Lung (tissue), 12 donors: ENCODE data around the gene GALT. TPM values are rescaled to one million over a fixed set of nuclear protein-coding genes. Genes with fewer than 3 reads are reported as not detected.
A peak's percentile ranks its signal among the peaks of the same experiment; 100 is the strongest.
"Not testable (repeated sequence)": the region's sequence is repeated elsewhere in the genome, so short reads cannot be mapped to it uniquely, and the experiment has no call there.

Source experiments
- ATAC-seq: fragments of 200-7000 bp; cut with Tn5 transposase; one replicate; pipeline ENCODE4 v1.9.1; 2020; ENCODE audit warnings: moderate number of reproducible peaks; ENCODE audit not compliant: insufficient read depth, low FRiP score
- DNase-seq, 3 donors: peaks; one replicate each; pipeline ENCODE4 v3.0.0-alpha.2; 2013 to 2017
- H3K27ac ChIP-seq, 2 donors: one replicate each; pipeline ENCODE4 v1.5.1; 2013; ENCODE audit warnings: mild to moderate bottlenecking in 2 of 2, moderate library complexity in 2 of 2, control low read depth in 1 of 2, inconsistent platforms in 1 of 2, low read depth in 1 of 2, low read length in 1 of 2
- H3K27me3 ChIP-seq, 3 donors: one replicate each; pipeline ENCODE4 v1.5.1; 2013; ENCODE audit warnings: low read length in 2 of 3; ENCODE audit not compliant: control insufficient read depth in 3 of 3, insufficient read depth in 3 of 3
- H3K36me3 ChIP-seq, 4 donors: one replicate each; pipeline ENCODE4 v1.5.1; 2013; ENCODE audit warnings: low read length in 4 of 4, mild to moderate bottlenecking in 1 of 4, moderate library complexity in 1 of 4; ENCODE audit not compliant: control insufficient read depth in 4 of 4, insufficient read depth in 4 of 4
- H3K4me1 ChIP-seq, 5 donors: one replicate each; pipeline ENCODE4 v1.5.1; 2013; ENCODE audit warnings: low read length in 5 of 5, mild to moderate bottlenecking in 2 of 5, moderate library complexity in 1 of 5; ENCODE audit not compliant: control insufficient read depth in 5 of 5, insufficient read depth in 5 of 5
- H3K4me3 ChIP-seq: one replicate; pipeline ENCODE4 v1.5.1; 2013; ENCODE audit warnings: mild to moderate bottlenecking, control low read depth, moderate library complexity
- H3K9ac ChIP-seq, 2 donors: one replicate each; pipeline ENCODE4 v1.5.1; 2013; ENCODE audit warnings: low read length in 2 of 2, control low read depth in 1 of 2; ENCODE audit not compliant: insufficient read depth in 1 of 2
- H3K9me3 ChIP-seq, 4 donors: one replicate each; pipeline ENCODE4 v1.5.1; 2013; ENCODE audit warnings: low read length in 3 of 4, mild to moderate bottlenecking in 1 of 4, moderate library complexity in 1 of 4; ENCODE audit not compliant: control insufficient read depth in 4 of 4, insufficient read depth in 3 of 4
- WGBS, 2 donors: extraction: QIAGEN DNeasy Blood & Tissue Kit; methylation state at CpG; one replicate each; pipeline ENCODE4 v1.1.7; 2013; 5-methylcytosine and 5-hydroxymethylcytosine counted together
- polyA plus RNA-seq, 2 donors: library from polyadenylated mRNA; stranded (reverse); fragments of 200-250 nt; gene quantifications; one replicate each; pipeline ENCODE4 v1.2.1, GENCODE V29; 2013
- total RNA-seq, 2 donors: library from RNA; depleted of rRNA in 1 of 2; stranded (reverse); fragments of >200 nt in 1 of 2; gene quantifications; one replicate each; pipeline ENCODE4 v1.2.1, GENCODE V29; 2014 to 2021
- TF ChIP-seq, protein P1 (sequence below): IDR thresholded peaks from 2 replicates; pipeline ENCODE4 v1.5.1; 2012; ENCODE audit warnings: mild to moderate bottlenecking; ENCODE audit errors: control extremely low read depth, extremely low read depth
- donor health status: control.
- donor health status: control.
- donor health status: Bipolar disorder and iron deficiency.
- donor health status: healthy.
- donor health status: DM: yes; HTN: yes; CAD: no.

The GALT gene
- total and polyA plus RNA-seq, 4 donors, result 23.9 to 53.0 (median 41.4) TPM

DNA sequence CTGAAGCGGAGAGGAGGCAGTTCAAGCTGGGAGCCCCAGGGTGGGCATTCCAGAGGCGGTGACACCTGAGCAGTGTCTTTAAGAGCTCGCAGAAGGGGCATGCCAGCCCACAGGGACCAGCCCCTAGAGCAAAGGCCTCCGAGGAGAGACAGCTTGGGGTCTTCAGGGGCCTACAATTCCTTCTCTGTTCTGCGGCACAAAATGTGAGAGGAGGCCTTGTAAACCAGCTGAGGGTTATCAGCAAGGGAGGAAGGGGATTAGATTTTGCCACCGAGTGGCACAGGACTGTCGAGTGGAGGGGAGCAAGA lies 8.4 kb upstream of the GALT start:
- ATAC-seq, result no peak
- peaks cover 0 to 19% (median 7%) of the 10 kb centered on the region in 5 donors for H3K4me1 ChIP-seq
- H3K9ac ChIP-seq, result peak overlapping the region; percentile 28 to 90
- peaks cover 0 to 8% (median 5%) of the 10 kb centered on the region in 4 donors for H3K36me3 ChIP-seq
- WGBS, 2 donors, result 27 to 28% methylated on average over 7 of the region's 7 CpGs
- peak overlapping the region; percentile 78 to 91 for H3K27ac ChIP-seq
- no peak for DNase-seq
- H3K4me3 ChIP-seq, result peak overlapping the region; percentile 71
- H3K27me3 ChIP-seq, result no peaks in the 10 kb centered on the region
- TF ChIP-seq, protein P1, sequence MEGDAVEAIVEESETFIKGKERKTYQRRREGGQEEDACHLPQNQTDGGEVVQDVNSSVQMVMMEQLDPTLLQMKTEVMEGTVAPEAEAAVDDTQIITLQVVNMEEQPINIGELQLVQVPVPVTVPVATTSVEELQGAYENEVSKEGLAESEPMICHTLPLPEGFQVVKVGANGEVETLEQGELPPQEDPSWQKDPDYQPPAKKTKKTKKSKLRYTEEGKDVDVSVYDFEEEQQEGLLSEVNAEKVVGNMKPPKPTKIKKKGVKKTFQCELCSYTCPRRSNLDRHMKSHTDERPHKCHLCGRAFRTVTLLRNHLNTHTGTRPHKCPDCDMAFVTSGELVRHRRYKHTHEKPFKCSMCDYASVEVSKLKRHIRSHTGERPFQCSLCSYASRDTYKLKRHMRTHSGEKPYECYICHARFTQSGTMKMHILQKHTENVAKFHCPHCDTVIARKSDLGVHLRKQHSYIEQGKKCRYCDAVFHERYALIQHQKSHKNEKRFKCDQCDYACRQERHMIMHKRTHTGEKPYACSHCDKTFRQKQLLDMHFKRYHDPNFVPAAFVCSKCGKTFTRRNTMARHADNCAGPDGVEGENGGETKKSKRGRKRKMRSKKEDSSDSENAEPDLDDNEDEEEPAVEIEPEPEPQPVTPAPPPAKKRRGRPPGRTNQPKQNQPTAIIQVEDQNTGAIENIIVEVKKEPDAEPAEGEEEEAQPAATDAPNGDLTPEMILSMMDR, result no peak
- H3K9me3 ChIP-seq, result no peaks in the 10 kb centered on the region

DNA sequence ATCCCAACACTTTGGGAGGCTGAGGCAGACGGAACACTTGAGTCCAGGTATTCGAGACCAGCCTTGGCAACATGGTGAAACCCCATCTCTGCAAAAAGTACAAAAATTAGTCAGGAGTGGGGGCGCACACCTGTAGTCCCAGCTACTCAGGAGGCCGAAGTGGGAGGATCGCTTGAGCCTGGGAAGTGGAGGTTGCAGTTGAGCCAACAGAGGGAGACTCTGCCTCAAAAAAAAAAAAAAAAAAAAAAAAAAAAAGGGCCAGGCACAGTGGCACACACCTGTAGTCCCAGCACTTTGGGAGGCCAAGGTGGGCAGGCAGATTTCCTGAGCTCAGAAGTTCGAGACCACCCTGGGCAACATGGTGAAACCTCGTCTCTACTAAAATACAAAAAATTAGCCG lies 7.2 kb upstream of the GALT start:
- not testable (repeated sequence) for H3K36me3 ChIP-seq, ATAC-seq, H3K27me3 ChIP-seq, H3K9ac ChIP-seq, H3K9me3 ChIP-seq, H3K4me3 ChIP-seq, H3K27ac ChIP-seq, DNase-seq
- 85 to 93% methylated on average over 8 of the region's 8 CpGs for WGBS, 2 donors
- H3K4me1 ChIP-seq, result peaks cover 0 to 19% (median 7%) of the 10 kb centered on the region in 5 donors

DNA sequence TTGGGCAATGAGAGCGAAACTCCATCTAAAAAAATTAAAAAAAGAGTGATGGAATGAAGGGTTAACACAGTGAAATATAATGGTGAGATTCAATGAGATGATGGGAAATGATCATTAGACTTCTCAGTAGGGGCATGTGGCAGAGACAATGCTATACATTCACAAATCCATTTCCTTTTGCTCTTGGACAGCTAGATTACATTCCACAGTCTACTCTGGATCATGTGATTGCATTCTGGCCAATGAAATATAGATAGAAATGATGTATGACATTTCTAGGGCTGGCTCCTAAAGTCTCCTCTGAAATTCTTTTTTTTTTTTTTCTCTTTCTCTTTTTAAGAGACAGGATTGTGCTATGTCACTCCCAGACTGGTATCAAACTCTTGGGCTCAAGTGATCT lies 3.8 kb upstream of the GALT start:
- Histone ChIP-seq H3K36me3 (no peaks in the 10 kb centered on the region), H3K27ac (no peak overlapping the region), H3K4me3 (no peak overlapping the region), H3K4me1 (peaks cover 0 to 24% (median 9%) of the 10 kb centered on the region in 5 donors), H3K9me3 (no peaks in the 10 kb centered on the region), H3K27me3 (no peaks in the 10 kb centered on the region), H3K9ac (no peak overlapping the region)
- TF ChIP-seq, protein P1, result no peak
- 94 to 98% methylated on average over 1 of the region's 1 CpG for WGBS, 2 donors
- DNase-seq (no peak), ATAC-seq (no peak)

DNA sequence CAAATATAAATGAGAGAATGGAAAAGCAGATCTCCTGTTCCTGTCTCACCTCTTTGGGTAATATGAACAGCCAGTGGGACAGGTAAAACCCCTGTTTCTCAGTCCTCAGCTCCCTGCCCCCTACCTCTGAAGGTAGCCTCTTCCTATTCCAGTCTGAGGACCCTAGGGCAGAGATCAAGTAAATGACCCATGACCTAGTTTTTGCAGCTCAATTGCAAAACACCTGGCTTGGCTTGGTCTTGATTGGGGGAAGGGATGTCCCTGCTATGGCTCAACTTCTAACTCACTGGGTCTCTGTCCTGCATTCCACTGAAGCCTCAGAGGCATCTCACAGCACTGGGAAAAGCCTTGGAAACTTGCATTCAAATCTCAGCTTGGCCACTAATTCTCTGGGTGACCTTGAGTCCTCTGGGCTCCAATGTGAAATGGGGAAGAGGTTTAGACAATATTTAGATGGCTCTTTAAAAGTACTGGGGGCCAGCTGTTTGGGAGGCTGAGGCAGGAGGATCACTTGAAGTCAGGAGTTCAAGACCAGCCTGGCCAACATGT lies 1.6 kb upstream of the GALT start:
- no peak overlapping the region for H3K9ac ChIP-seq
- H3K27ac ChIP-seq, result no peak overlapping the region
- peaks cover 0 to 18% (median 14%) of the 10 kb centered on the region in 4 donors for H3K36me3 ChIP-seq
- H3K4me1 ChIP-seq, result peaks cover 0 to 18% (median 3%) of the 10 kb centered on the region in 5 donors
- TF ChIP-seq, protein P1, result no peak
- no peak for DNase-seq
- H3K4me3 ChIP-seq, result no peak overlapping the region
- H3K27me3 ChIP-seq, result no peaks in the 10 kb centered on the region
- no peaks in the 10 kb centered on the region for H3K9me3 ChIP-seq
- ATAC-seq, result no peak
